Measurements from ENCODE around the gene RALGAPA2. TPM values are rescaled to one million over a fixed set of nuclear protein-coding genes. Genes with fewer than 3 reads are reported as not detected.

The RALGAPA2 gene
- total and polyA plus RNA-seq, 3 donors from 2014 or later: 26.9 to 61.5 (median 59.2) TPM

- Histone ChIP-seq H3K27ac (no peak overlapping the region), H3K4me1 (no peaks in the 10 kb centered on the region), H3K36me3 (ENCODE audit: low read depth, missing control alignments) (no peaks in the 10 kb centered on the region), H3K9me3 (no peaks in the 10 kb centered on the region), H3K27me3 (no peaks in the 10 kb centered on the region), H3K4me3 (no peak overlapping the region)
- TF ChIP-seq CTCF (IDR thresholded peaks at IDR 0.05) (no peak), POLR2A (IDR thresholded peaks at IDR 0.05) (no peak)
- WGBS, 2 donors: 32 to 33% methylated on average over 2 of the region's 2 CpGs
- DNase-seq: no peak
- intact Hi-C loops (cut with DNase I; ENCODE audit: low total_unique reads): loop anchor here (5.0 kb wide), 1 partner anchor 247 kb away; no protein-coding TSS in a partner anchor
Observed at GRCh38 chr20:20638878-20639277, 73.6 kb downstream of the RALGAPA2 start.

GRCh38 chr20:20637998-20638725, 74.3 kb downstream of the RALGAPA2 start:
- TF ChIP-seq CTCF (IDR thresholded peaks at IDR 0.05): no peak
- TF ChIP-seq POLR2A (IDR thresholded peaks at IDR 0.05): no peak

GRCh38 chr20:20635006-20635405, 77.4 kb downstream of the RALGAPA2 start:
- Histone ChIP-seq H3K4me3 (no peak overlapping the region), H3K27me3 (no peaks in the 10 kb centered on the region), H3K9me3 (no peaks in the 10 kb centered on the region), H3K36me3 (ENCODE audit: low read depth, missing control alignments) (no peaks in the 10 kb centered on the region), H3K27ac (no peak overlapping the region), H3K4me1 (no peaks in the 10 kb centered on the region)
- DNase-seq: no peak
- 96 to 97% methylated on average over 2 of the region's 2 CpGs for WGBS, 2 donors
- TF ChIP-seq CTCF (IDR thresholded peaks at IDR 0.05) (no peak), POLR2A (IDR thresholded peaks at IDR 0.05) (no peak)
- intact Hi-C loops (cut with DNase I; ENCODE audit: low total_unique reads): loop anchor here (5.0 kb wide), 1 partner anchor 243 kb away; no protein-coding TSS in a partner anchor

More at GRCh38 chr20:20637998-20638725, 74.3 kb downstream of the RALGAPA2 start:
- intact Hi-C loops (cut with DNase I; ENCODE audit: low total_unique reads): loop anchor here (5.0 kb wide), 1 partner anchor 246 kb away; no protein-coding TSS in a partner anchor
- Histone ChIP-seq H3K36me3 (ENCODE audit: low read depth, missing control alignments) (no peaks in the 10 kb centered on the region), H3K27ac (no peak overlapping the region), H3K9me3 (no peaks in the 10 kb centered on the region), H3K27me3 (no peaks in the 10 kb centered on the region), H3K4me1 (no peaks in the 10 kb centered on the region), H3K4me3 (no peak overlapping the region)
- no peak for DNase-seq
- 80 to 84% methylated on average over 7 of the region's 7 CpGs for WGBS, 2 donors

- no peak for DNase-seq
Observed at GRCh38 chr20:20632644-20633043, 79.8 kb downstream of the RALGAPA2 start.

More at GRCh38 chr20:20632644-20633043, 79.8 kb downstream of the RALGAPA2 start:
- Histone ChIP-seq H3K9me3 (no peaks in the 10 kb centered on the region), H3K27ac (no peak overlapping the region), H3K4me3 (no peak overlapping the region), H3K36me3 (ENCODE audit: low read depth, missing control alignments) (no peaks in the 10 kb centered on the region), H3K4me1 (no peaks in the 10 kb centered on the region), H3K27me3 (no peaks in the 10 kb centered on the region)
- TF ChIP-seq CTCF (IDR thresholded peaks at IDR 0.05) (no peak), POLR2A (IDR thresholded peaks at IDR 0.05) (no peak)
- WGBS, 2 donors: 96 to 98% methylated on average over 2 of the region's 2 CpGs
- intact Hi-C loops (cut with DNase I; ENCODE audit: low total_unique reads): no loop called here

Measured in testis (tissue), 3 donors.